C4-2B (cell line): ENCODE results near the gene SPTB.

Source experiments
- ZFX ChIP-seq: fragments of 450-650 bp; IDR thresholded peaks from 2 replicates; pipeline ENCODE4 v1.6.1; 2017
- TF ChIP-seq, protein P1 (sequence below): fragments of 450-650 bp; conservative IDR thresholded peaks from 2 replicates; pipeline ENCODE4 v1.5.1; 2017; ENCODE audit warnings: mild to moderate bottlenecking

DNA sequence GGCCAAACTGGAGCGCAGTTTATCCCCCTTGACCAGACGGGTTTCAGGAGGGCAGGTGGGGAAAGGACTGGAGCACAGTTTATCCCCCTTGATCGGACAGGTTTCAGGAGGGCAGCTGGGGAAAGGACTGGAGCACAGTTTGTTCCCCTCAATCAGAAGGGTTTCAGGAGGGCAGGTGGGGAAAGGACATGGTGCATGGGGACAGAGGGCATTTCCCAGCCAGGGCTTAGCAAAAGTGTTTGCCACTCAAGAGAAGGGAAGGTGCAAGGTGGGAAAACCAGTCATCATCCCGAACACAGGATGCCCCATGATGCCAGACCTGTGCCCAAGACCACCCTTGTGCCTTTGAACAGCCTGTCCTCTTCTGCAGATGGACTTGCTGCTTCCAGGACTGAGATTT, 54.7 kb downstream of the SPTB start:
- TF ChIP-seq, protein P1, sequence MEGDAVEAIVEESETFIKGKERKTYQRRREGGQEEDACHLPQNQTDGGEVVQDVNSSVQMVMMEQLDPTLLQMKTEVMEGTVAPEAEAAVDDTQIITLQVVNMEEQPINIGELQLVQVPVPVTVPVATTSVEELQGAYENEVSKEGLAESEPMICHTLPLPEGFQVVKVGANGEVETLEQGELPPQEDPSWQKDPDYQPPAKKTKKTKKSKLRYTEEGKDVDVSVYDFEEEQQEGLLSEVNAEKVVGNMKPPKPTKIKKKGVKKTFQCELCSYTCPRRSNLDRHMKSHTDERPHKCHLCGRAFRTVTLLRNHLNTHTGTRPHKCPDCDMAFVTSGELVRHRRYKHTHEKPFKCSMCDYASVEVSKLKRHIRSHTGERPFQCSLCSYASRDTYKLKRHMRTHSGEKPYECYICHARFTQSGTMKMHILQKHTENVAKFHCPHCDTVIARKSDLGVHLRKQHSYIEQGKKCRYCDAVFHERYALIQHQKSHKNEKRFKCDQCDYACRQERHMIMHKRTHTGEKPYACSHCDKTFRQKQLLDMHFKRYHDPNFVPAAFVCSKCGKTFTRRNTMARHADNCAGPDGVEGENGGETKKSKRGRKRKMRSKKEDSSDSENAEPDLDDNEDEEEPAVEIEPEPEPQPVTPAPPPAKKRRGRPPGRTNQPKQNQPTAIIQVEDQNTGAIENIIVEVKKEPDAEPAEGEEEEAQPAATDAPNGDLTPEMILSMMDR, result no peak
- no peak for TF ChIP-seq ZFX
